Right lobe of liver (tissue), 4 donors: ENCODE results near the gene ZNF674.

Source experiments
- POLR2A ChIP-seq: fragments of 450-650 bp; IDR thresholded peaks from one replicate; pipeline ENCODE4 v1.6.1; 2017; ENCODE audit warnings: antibody characterized with exemption, mild to moderate bottlenecking
- TF ChIP-seq, protein P1 (sequence below), 4 donors: fragments of 200-600 bp in 3 of 4; fragments of 450-650 bp in 1 of 4; IDR thresholded peaks; one replicate each; pipeline versions ENCODE4 v1.5.1 to v1.8.0; 2016 to 2022; ENCODE audit warnings: antibody characterized with exemption in 4 of 4, mild to moderate bottlenecking in 2 of 4
- donor health status: DM: no; HTN: no; CAD: no.
- donor health status: DM: no; HTN: no; CAD: no.
- donor health status: DM: no; HTN: yes; CAD: no.

DNA sequence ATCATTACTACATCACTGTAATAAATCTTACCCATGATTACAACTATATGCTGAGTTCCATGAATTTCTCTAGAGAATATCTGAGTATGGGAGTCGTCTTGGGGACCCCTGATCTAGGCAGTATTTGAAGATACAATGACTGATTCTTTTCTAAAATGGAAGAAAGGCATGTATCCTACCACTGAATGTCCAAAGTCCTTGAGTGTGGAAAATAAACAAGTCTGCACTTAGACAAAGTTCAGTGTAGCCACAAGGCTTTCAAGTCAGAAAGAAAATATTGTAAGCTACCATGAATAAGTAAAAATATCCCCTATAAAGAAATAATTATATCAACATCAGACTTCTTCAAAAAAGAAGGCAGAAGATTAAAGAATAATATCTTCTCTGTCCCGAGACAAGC lies 42.4 kb downstream of the ZNF674 start:
- TF ChIP-seq, protein P1, sequence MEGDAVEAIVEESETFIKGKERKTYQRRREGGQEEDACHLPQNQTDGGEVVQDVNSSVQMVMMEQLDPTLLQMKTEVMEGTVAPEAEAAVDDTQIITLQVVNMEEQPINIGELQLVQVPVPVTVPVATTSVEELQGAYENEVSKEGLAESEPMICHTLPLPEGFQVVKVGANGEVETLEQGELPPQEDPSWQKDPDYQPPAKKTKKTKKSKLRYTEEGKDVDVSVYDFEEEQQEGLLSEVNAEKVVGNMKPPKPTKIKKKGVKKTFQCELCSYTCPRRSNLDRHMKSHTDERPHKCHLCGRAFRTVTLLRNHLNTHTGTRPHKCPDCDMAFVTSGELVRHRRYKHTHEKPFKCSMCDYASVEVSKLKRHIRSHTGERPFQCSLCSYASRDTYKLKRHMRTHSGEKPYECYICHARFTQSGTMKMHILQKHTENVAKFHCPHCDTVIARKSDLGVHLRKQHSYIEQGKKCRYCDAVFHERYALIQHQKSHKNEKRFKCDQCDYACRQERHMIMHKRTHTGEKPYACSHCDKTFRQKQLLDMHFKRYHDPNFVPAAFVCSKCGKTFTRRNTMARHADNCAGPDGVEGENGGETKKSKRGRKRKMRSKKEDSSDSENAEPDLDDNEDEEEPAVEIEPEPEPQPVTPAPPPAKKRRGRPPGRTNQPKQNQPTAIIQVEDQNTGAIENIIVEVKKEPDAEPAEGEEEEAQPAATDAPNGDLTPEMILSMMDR (IDR thresholded peaks at IDR 0.05): no peak
- no peak for TF ChIP-seq POLR2A
